DND-41 (cell line): ENCODE measurements around the gene NCAPD2.

ENCODE experiments used
- EZH2 ChIP-seq: IDR thresholded peaks from 3 replicates; pipeline ENCODE4 v1.6.1; 2012; ENCODE audit warnings: borderline replicate concordance, low read depth, mild to moderate bottlenecking, moderate library complexity, low read length, inconsistent platforms; ENCODE audit not compliant: severe bottlenecking
- TF ChIP-seq, protein P1 (sequence below): IDR thresholded peaks from 2 replicates; pipeline ENCODE4 v1.5.1; 2012; ENCODE audit warnings: borderline replicate concordance, low read length, moderate library complexity, mild to moderate bottlenecking; ENCODE audit not compliant: poor library complexity, severe bottlenecking; ENCODE audit errors: extremely low read depth

DNA sequence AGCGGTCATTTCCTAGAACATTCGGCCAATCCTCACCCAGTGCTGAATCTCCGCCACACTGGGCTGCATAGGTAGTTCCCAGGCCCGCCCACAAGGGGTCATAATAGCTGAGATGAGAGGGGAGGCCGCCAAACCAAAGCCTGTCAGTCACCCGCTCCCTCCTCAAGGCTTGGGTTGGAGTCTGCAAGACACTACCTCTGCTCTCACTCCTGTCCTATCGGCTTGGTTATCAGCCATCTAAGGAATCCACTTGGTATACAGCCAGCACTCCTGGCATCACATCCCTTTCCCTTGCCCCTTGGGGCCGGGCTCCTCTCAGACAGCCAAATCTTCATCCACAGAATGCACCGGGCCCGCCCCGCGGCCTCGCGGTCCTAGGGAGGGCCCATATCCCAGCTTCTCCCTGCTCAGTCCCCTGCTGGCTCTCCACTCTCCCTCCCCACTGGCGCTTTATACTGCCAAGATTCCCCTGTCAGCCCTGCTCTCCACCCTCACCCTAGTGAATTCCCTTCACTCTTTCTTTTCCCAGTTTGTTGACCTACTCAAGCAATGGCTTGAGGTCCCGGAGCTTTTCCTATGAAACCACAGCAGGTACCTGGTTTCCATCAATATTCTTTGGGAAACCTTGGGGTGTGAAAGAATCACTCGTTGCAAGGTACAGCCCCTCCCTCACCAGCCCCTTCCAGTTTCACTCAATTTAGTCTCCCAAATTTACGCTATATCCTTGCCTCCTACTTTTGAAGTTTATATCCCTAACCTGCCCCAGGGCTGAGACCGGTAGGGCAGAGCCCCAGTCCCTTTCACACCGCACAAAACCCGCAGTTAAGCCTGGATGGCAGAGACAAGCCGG, 60.5 kb downstream of the NCAPD2 start:
- TF ChIP-seq, protein P1, sequence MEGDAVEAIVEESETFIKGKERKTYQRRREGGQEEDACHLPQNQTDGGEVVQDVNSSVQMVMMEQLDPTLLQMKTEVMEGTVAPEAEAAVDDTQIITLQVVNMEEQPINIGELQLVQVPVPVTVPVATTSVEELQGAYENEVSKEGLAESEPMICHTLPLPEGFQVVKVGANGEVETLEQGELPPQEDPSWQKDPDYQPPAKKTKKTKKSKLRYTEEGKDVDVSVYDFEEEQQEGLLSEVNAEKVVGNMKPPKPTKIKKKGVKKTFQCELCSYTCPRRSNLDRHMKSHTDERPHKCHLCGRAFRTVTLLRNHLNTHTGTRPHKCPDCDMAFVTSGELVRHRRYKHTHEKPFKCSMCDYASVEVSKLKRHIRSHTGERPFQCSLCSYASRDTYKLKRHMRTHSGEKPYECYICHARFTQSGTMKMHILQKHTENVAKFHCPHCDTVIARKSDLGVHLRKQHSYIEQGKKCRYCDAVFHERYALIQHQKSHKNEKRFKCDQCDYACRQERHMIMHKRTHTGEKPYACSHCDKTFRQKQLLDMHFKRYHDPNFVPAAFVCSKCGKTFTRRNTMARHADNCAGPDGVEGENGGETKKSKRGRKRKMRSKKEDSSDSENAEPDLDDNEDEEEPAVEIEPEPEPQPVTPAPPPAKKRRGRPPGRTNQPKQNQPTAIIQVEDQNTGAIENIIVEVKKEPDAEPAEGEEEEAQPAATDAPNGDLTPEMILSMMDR: peak; percentile 67
- no peak for TF ChIP-seq EZH2
